HG02759 (cell line): ENCODE measurements around the gene SHCBP1L.

Experiments
- ATAC-seq: cut with Tn5 transposase; IDR thresholded peaks from one replicate; pipeline ENCODE4 v1.9.1; 2021; ENCODE audit warnings: mild to moderate bottlenecking, moderate library complexity; ENCODE audit not compliant: unreplicated experiment

Gene SHCBP1L

GRCh38 chr1:182897696-182898095 is 55.3 kb downstream of the SHCBP1L start:
- no peak for ATAC-seq

- ATAC-seq: no peak
Measured at GRCh38 chr1:182890927-182891610, 61.9 kb downstream of the SHCBP1L start.

DNA sequence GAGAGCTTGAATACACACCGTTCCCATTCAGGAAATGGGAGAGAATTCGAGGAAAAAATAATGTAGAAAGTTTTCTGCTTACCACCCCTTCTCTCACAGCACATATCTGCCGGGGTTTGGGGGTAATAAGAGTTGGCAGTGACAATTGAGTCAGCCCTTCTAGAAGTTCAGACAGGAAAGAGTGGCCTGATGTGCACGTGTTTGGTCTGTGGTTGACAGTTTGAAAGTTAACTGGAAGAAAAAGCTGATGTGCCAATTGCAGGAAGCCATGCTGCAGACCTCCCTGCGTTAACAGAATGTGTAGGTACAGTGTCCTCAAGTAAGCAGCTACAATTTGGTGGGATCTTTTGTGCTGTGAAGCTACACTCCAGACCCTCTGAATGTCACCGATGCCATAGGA is 63.0 kb downstream of the SHCBP1L start:
- ATAC-seq: no peak

GRCh38 chr1:182888736-182889531 is 64.0 kb downstream of the SHCBP1L start:
- no peak for ATAC-seq

- no peak for ATAC-seq
Measured at GRCh38 chr1:182886985-182887384, 66.0 kb downstream of the SHCBP1L start.

GRCh38 chr1:182885591-182885990 is 67.4 kb downstream of the SHCBP1L start:
- no peak for ATAC-seq

DNA sequence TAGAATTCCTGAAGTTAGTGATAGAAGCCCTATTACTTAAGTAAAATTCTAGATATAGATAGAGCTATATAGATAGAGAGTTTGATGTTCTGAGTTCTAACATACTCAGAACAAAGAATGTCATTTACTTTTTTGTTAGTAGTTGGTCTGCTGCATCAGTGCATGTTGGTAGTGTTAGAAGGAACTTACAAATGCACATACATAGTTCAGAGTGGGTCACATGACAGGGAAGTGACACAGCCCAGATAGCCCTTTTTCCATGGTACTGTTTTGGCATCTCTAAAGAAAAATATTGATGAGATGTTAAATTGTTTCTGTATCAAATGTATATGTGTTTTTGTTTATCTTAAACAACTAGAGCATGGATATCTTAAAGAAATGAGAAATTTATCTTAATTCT is 68.1 kb downstream of the SHCBP1L start:
- ATAC-seq: no peak

DNA sequence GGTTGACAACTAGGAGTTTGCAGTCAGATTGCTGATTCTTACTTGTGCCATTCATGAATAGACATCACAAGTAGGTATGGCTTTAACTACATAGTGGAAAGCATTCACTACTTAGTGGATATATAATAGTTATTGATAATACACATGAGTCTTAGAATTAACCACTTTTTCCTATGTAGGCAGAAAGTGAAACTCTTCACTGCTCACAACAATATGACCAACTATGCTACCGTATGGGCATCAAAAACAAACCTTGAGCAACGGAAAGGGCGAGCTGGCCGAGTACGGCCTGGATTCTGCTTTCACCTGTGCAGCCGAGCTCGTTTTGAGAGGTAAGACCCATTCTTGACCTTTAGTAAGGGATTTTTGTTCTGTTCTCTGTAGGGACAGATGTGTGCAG is 75.1 kb downstream of the SHCBP1L start:
- no peak for ATAC-seq

DNA sequence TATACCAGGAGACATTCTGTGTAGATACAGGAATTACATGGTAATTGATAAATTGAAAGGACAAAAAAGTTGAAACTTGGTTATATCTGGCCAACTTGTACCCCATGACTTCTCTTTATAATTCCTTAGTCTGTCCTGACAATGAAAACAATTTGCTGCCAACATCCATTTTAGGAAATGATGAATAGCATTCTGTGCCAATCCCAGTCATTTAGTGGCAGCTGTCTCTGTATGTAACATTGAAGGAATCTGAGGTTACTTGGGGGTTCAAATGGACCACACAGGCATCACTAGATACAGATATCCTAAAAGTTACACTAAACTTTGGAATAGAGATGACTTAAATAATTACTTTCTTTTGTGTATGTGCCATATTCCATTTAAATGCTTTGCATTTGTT is 75.6 kb downstream of the SHCBP1L start:
- no peak for ATAC-seq

DNA sequence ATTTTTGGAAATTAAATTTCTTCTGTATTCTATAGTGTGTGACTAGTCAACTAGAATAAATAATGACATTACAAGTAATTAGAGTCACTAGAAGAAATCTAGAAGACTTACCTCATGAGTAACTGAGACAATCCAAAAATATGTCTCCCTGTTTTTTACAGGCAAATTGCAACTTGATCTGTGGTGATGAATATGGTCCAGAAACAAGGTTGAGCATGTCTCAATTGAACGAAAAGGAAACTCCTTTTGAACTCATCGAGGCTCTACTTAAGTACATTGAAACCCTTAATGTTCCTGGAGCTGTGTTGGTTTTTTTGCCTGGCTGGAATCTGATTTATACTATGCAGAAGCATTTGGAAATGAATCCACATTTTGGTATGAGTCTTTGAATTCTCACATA is 77.1 kb downstream of the SHCBP1L start:
- no peak for ATAC-seq

GRCh38 chr1:182872881-182873280 is 80.1 kb downstream of the SHCBP1L start:
- no peak for ATAC-seq

DNA sequence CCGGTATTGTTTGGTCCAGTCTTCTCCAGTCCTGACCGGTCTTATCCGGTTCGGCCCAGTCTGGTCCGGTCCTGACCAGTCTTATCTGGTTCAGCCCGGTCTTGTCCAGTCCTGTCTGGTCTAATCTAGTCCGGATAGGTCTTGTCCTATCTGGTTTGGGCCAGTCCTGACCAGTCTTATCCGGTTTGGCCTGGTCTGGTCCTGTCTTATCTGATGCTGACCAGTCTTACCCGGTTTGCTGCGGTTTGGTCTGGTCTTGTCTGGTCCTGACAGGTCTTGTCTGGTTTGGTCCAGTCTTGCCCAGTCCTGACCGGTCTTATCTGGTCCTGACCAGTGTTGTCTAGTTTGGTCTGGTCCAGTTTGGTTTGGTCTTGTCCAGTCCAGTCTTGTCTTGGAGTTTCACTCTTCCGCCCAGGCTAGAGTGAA is 83.7 kb downstream of the SHCBP1L start:
- no peak for ATAC-seq

DNA sequence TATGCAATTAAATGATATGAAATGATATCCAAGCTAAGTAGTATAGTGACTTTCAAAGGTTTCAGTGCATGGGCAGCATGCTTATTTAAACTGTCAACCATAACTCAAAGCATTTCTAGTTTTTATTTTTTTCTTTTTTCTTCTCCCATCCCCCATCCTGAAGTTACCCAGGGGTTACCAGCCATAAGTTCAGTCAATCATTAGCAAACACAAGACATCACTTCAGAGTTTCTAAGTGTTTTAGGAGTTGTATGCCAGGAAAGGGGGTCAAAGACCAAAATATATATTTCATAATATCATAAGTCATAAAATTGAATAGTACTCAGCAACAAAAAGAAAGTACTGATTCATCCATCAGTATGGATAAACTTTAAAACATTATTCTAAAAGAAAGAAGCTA is 85.1 kb downstream of the SHCBP1L start:
- no peak for ATAC-seq

DNA sequence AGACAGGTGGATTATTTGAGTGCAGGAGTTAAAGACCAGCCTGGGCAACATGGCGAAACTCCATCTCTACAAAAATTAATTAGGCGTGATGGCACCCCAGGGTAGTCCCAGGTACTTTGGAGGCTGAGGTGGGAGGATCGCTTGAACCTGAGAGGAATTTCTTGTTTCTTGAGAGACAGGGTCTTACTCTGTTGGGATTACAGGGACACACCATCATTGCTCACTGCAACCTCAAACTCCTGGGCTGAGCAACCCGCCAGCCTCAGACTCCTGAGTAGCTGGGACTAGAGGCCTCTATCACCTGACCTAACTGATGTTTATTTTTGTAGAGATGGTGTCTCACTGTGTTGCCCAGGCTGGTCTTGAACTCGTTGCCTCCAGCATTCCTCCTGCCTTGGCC is 89.0 kb downstream of the SHCBP1L start:
- no peak for ATAC-seq

DNA sequence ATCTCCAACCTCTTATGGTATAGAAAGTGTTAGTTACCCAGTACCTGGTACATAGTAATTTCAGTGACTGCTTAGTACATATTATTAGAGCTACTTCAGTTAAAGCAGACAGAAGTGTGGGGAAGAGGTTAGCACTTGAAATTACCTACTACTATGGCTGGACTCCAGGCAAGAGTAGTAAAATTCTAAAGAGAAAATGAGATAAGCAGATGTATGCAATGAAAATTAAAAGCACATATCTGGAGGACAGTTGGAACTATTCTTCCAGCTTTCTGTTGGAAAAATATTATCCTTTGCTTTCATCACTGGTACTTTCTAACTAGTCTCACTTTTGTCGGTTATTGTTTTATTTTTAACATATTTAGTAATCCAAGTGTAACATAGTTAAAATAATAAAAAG is 90.1 kb downstream of the SHCBP1L start:
- no peak for ATAC-seq

GRCh38 chr1:182861994-182862393 is 91.0 kb downstream of the SHCBP1L start:
- ATAC-seq: no peak

GRCh38 chr1:182860658-182861057 is 92.3 kb downstream of the SHCBP1L start:
- no peak for ATAC-seq

DNA sequence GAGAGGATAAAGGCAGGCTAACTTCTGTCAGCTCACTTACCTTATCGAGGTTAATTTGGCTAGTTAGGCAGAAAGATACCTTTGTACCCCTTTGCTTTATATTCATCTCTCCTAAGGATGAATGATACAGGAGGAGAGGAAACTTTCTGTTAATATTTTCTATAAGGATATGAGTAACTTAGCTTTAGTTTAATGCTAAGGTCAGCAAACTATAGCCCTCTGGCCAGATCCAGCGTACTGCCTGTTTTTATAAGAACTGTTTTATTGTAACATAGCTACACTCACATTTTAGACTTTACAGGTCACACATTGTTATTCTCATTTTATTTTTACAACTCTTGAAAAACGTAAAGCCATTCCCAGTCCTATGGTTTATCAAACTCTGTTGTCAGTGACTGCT is 95.8 kb downstream of the SHCBP1L start:
- no peak for ATAC-seq

GRCh38 chr1:182855911-182856310 is 97.1 kb downstream of the SHCBP1L start:
- no peak for ATAC-seq

DNA sequence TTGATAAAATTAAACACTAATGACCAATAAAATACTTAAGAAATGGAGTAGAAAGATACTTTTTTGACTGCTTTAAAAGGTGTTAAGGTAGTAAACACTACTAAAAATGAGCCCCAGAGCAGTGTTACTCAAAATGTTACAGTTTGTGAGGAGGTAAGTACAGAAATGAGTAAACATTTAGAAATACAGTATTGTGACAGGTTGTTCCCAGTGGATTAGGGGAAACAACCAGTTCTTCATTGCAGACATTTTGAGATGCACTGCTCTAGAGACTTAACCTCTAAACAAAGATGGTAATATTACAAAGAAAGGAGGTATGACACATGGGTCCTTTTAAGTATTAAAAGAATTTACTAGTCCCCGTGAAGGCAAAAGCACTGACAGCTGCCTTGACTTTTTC is 101.1 kb downstream of the SHCBP1L start:
- no peak for ATAC-seq

GRCh38 chr1:182850319-182850718 is 102.6 kb downstream of the SHCBP1L start:
- no peak for ATAC-seq
